ENCODE results near the gene USP9X. TPM values are rescaled to one million over a fixed set of nuclear protein-coding genes. Genes with fewer than 3 reads are reported as not detected.
"Not testable (repeated sequence)": the region's sequence is repeated elsewhere in the genome, so short reads cannot be mapped to it uniquely, and the experiment has no call there.

The USP9X gene
- total RNA-seq, 3 donors from 2014 or later = 72.1 to 88.9 (median 86.3) TPM

GRCh38 chrX:41142130-41142910 lies 57.1 kb downstream of the USP9X start:
- intact Hi-C loops (cut with DNase I, micrococcal nuclease) = no loop called here
- no peak for ATAC-seq
- Histone ChIP-seq H3K9me3 (no peaks in the 10 kb centered on the region), H3K36me3 (ENCODE audit: low read depth) (no peaks in the 10 kb centered on the region), H3K4me3 (no peak overlapping the region), H3K4me1 (ENCODE audit: low read depth) (no peaks in the 10 kb centered on the region)
- TF ChIP-seq CTCF (IDR thresholded peaks at IDR 0.05) = no peak
- DNase-seq = no peak

GRCh38 chrX:41144873-41145272 lies 59.6 kb downstream of the USP9X start:
- no peaks in the 10 kb centered on the region for H3K4me1 ChIP-seq (ENCODE audit: low read depth)
- H3K36me3 ChIP-seq (ENCODE audit: low read depth) = no peaks in the 10 kb centered on the region
- ATAC-seq = no peak
- no peak overlapping the region for H3K4me3 ChIP-seq
- DNase-seq = no peak
- no peaks in the 10 kb centered on the region for H3K9me3 ChIP-seq
- intact Hi-C loops (cut with DNase I, micrococcal nuclease) = no loop called here
- TF ChIP-seq CTCF (IDR thresholded peaks at IDR 0.05) = no peak

- intact Hi-C loops (cut with DNase I, micrococcal nuclease) = no loop called here
- Histone ChIP-seq H3K36me3 (ENCODE audit: low read depth) (no peaks in the 10 kb centered on the region), H3K4me3 (no peak overlapping the region), H3K4me1 (ENCODE audit: low read depth) (no peaks in the 10 kb centered on the region), H3K9me3 (no peaks in the 10 kb centered on the region)
- ATAC-seq = peak; percentile 84
- DNase-seq = no peak
- TF ChIP-seq CTCF (IDR thresholded peaks at IDR 0.05) = no peak
Observed at GRCh38 chrX:41145920-41146608, 60.8 kb downstream of the USP9X start.

- no peak for TF ChIP-seq CTCF (IDR thresholded peaks at IDR 0.05)
- Histone ChIP-seq H3K4me1 (ENCODE audit: low read depth) (peaks cover 4% of the 10 kb centered on the region), H3K36me3 (ENCODE audit: low read depth) (no peaks in the 10 kb centered on the region), H3K9me3 (no peaks in the 10 kb centered on the region), H3K4me3 (no peak overlapping the region)
- intact Hi-C loops (cut with DNase I, micrococcal nuclease) = no loop called here
- DNase-seq = no peak
- ATAC-seq = no peak
Observed at GRCh38 chrX:41148553-41148952, 63.3 kb downstream of the USP9X start.

GRCh38 chrX:41150043-41150442 lies 64.8 kb downstream of the USP9X start:
- H3K4me3 ChIP-seq = no peak overlapping the region
- ATAC-seq = no peak
- no peaks in the 10 kb centered on the region for H3K9me3 ChIP-seq
- no peak for DNase-seq
- H3K4me1 ChIP-seq (ENCODE audit: low read depth) = peaks cover 4% of the 10 kb centered on the region
- intact Hi-C loops (cut with DNase I, micrococcal nuclease) = no loop called here
- H3K36me3 ChIP-seq (ENCODE audit: low read depth) = no peaks in the 10 kb centered on the region
- TF ChIP-seq CTCF (IDR thresholded peaks at IDR 0.05) = no peak

- intact Hi-C loops (cut with DNase I, micrococcal nuclease); H3K4me1 ChIP-seq (ENCODE audit: low read depth); H3K36me3 ChIP-seq (ENCODE audit: low read depth); H3K4me3 ChIP-seq; DNase-seq; ATAC-seq; H3K9me3 ChIP-seq: not testable (repeated sequence)
Observed at GRCh38 chrX:41151726-41152125, 66.5 kb downstream of the USP9X start.

Measured in mucosa of descending colon (tissue), 3 donors.